Astrocyte of the spinal cord (primary cell): ENCODE data around the gene ATL1.

Experiments used
- DNase-seq: peaks from one replicate; pipeline ENCODE4 v3.0.0; 2011; ENCODE audit warnings: low read depth, low spot score
- H3K4me3 ChIP-seq: 2 replicates; pipeline ENCODE4 v1.5.1; 2011; ENCODE audit warnings: low read depth, mild to moderate bottlenecking, low read length, moderate library complexity
- CTCF ChIP-seq: IDR thresholded peaks from 2 replicates; pipeline ENCODE4 v1.5.1; 2012; ENCODE audit warnings: low read depth, mild to moderate bottlenecking, low read length, inconsistent platforms
- in situ Hi-C: cut with HindIII; loops from 2 replicates; pipeline ENCODE4 v1.10.0; 2017; ENCODE audit warnings: low sequenced_read_pairs

ATL1 gene

GRCh38 chr14:50523271-50524041 is 36.5 kb upstream of the ATL1 start:
- no peak overlapping the region for H3K4me3 ChIP-seq

GRCh38 chr14:50524060-50524459 is 35.9 kb upstream of the ATL1 start:
- no peak overlapping the region for H3K4me3 ChIP-seq

More at GRCh38 chr14:50523271-50524041, 36.5 kb upstream of the ATL1 start:
- TF ChIP-seq CTCF = no peak
- no peak for DNase-seq
- in situ Hi-C loops = no loop called here

GRCh38 chr14:50524731-50525515 is 35.0 kb upstream of the ATL1 start:
- in situ Hi-C loops = no loop called here
- no peak for DNase-seq
- no peak overlapping the region for H3K4me3 ChIP-seq

More at GRCh38 chr14:50524060-50524459, 35.9 kb upstream of the ATL1 start:
- DNase-seq = no peak
- TF ChIP-seq CTCF = no peak
- in situ Hi-C loops = no loop called here

GRCh38 chr14:50528000-50528399 is 31.9 kb upstream of the ATL1 start:
- H3K4me3 ChIP-seq = no peak overlapping the region
- TF ChIP-seq CTCF = no peak
- peak; percentile 55 for DNase-seq
- in situ Hi-C loops = no loop called here

More at GRCh38 chr14:50524731-50525515, 35.0 kb upstream of the ATL1 start:
- no peak for TF ChIP-seq CTCF

GRCh38 chr14:50529288-50530179 is 30.4 kb upstream of the ATL1 start:
- peak overlapping the region; percentile 88 for H3K4me3 ChIP-seq
- no peak for TF ChIP-seq CTCF
- in situ Hi-C loops = no loop called here
- no peak for DNase-seq

GRCh38 chr14:50530358-50530757 is 29.6 kb upstream of the ATL1 start:
- in situ Hi-C loops = no loop called here
- TF ChIP-seq CTCF = no peak
- peak overlapping the region; percentile 88 for H3K4me3 ChIP-seq
- peak; percentile 52 for DNase-seq
